ENCODE data around the gene TMTC1.

Gene TMTC1

DNA sequence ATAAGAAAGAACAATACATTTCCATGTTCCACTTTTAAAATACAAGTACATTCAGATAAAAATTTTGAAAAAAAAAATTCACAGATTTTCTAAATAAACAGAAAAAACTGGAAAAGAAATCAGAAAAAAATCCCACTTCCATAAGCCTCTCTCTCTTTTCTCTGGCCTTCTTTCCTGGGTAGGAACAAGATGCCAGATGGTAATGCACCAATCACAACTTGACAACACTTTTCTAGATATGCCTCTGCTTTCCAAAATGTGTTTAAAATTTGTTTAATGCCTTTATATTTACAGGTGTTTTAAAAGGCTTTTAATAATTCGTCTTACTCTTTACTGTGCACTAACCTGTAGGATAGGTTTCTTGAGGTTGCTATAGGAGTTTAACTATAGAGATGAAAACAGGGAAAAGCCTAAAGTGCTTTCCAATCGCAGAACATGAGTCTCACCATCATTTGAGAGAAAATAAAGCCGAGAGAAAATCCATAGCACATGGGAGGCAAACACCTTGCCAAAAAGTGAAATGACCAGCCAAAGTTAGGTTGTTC, 74.2 kb downstream of the TMTC1 start:
- no peak for DNase-seq (ENCODE audit: low spot score)

DNA sequence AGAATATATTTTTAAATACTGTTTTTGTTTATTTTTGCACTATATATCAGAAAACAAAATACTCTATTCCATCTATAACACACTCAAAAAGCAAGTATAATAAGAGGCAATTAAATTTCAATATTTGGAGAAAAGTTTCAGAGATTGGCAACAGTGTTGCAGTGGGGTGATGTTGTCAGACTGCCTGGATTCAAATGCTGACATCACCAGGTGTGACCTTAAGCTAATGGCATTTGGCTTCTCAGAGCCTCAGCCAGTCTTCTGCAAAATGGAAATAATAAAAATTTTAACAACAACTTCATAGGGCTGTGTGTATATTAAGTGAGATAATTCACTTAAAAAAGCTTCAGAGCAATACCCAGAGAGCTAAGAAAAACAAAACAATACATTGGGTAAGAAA, 74.7 kb downstream of the TMTC1 start:
- DNase-seq (ENCODE audit: low spot score) = no peak

DNA sequence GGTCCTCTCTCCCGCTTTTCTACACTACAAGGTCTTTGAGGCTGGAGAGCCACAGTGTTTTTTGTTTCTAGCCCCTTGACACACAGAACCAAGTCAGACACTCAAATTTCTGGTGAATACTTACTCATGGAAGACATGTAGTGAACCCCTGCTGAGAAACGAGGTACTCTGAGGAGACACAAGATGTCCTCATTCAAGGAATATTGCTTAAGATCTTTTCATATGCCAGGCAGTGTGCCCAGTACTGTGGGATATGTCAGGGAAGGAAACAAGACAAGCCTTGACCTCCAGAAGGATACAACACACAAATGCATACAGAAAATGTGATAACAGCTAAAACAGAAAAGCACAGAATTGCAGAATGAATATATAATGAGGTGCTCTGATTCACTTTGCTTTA, 75.9 kb downstream of the TMTC1 start:
- DNase-seq (ENCODE audit: low spot score) = no peak

GRCh38 chr12:29706311-29706710, 77.4 kb downstream of the TMTC1 start:
- no peak for DNase-seq (ENCODE audit: low spot score)

DNA sequence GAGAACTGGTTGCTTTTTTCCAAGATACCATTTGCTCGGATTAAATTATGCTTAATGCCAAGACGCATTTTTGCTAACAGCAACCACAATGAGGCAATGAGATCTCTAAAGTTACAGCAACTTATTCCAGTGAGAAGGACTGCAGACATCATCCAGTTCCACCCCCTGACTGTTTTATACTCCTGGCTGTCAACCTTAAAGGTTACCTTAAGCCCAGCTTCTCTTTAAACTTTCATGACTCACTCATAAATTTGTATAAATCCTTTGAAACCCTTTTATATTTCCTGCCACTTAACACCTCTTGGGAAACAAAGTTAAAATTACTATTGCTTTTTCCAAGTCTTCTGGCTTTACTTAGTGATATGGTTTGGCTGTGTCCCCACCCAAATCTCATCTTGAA, 80.2 kb downstream of the TMTC1 start:
- DNase-seq (ENCODE audit: low spot score) = no peak

DNA sequence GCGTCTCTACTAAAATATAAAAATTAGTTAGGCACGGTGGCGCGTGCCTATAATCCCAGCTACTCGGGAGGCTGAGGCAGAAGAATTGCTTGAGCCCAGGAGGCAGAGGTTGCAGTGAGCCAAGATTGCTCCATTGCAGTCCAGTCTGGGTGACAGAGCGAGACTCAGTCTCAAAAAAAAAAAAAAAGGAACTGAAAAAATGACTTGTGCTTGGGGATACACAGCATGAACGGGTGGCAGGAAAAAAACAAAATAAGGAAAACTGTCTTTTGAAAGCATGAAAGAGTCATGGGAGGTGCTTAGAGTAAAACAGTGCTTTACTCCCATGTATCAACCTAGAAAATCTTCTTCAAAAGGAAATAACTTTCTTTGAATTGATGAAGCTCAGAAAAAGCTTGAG, 80.8 kb downstream of the TMTC1 start:
- DNase-seq (ENCODE audit: low spot score) = no peak

GRCh38 chr12:29702222-29702621, 81.5 kb downstream of the TMTC1 start:
- no peak for DNase-seq (ENCODE audit: low spot score)

DNA sequence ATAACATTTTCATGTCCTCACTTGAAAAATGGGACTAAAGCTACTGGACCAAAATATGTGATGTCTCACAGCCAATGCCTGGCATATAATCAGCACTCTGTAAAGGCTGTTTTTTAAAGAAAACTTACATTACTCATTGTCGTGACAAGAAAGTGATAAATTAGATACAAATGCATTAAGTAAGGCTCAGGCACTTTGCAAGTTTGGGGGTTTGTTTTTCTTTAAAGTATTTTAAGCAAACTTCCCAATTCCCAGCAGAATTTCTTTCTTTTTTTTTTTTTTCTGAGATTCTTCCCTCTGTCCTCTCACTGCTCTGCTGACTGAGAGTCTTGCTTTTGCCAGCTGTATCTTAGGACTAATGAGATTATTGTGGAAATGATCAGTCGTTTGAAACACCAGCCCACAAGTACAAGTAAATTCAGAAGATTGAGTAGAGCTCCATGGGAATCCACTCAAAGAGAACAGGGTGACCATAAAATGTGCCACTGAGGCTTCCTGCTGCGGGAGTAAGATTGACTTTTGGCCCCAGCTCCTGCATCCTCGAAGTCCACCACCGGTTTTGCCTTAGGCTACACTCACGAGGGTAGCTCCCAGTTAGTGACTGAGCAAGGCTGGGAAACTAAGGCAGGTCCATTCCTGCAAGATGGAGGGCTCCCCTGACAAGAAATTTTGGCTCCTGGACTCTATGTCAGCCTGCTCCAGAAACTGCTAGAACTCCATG, 82.8 kb downstream of the TMTC1 start:
- no peak for DNase-seq (ENCODE audit: low spot score)

DNA sequence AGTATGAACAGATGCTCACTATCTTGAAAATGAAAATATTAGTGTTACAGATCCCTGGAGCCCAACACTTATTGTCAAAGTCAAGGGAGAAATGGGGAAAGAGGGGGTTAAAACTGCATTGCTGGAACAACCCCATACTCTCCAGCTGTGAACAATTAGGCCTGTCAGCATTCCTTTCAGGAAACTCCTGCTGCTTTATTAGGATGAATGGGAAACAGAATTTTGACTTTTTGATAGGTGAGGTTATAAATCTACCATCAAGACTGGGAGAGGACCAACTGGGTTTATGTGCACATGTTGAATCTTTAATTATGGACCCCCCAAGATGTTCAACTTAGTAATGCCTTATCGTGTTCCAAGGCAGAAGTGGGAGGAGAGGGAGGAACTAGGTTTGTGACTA, 85.0 kb downstream of the TMTC1 start:
- DNase-seq (ENCODE audit: low spot score) = no peak

DNA sequence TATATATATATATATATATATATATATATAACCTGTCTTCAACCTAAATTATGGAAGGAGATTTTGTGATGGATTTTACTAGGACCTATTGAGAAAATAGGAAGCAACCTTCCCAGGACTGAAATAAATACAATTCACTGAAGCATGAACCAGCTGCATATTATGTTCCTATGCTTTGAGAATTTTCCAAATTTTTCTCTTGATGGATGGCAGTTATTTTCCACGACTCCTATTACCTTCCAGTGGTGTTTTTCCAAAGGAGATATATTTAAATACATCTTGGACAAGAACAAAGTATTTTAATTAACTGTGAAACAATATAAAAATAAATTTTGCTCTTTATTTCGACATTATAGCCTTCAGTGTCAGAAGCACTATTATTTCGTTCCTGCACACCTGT, 87.9 kb downstream of the TMTC1 start:
- DNase-seq (ENCODE audit: low spot score) = no peak

- DNase-seq (ENCODE audit: low spot score) = no peak
These were observed 88.7 kb downstream of the TMTC1 start for GRCh38 chr12:29695026-29695425.

- DNase-seq (ENCODE audit: low spot score) = no peak
These were observed 89.7 kb downstream of the TMTC1 start for GRCh38 chr12:29694002-29694401.

DNA sequence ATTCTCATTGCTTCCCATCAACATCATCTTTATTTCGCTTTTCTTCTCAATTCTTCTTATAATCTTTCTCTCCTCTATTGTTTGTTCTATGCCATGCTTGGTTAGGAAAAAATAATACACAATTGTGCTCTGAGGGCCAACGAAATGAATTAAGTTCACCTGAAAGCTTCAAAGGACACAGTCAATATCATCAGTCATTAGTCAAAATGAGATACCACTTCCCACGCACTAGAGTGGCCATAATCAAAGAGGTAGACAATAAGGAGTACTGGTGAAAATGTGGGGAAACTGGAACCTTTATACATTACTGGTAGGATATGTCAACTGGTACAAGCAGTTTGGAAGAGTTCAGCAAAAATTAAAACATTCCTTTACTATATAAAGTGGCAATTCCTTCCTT, 91.5 kb downstream of the TMTC1 start:
- DNase-seq (ENCODE audit: low spot score) = no peak

DNA sequence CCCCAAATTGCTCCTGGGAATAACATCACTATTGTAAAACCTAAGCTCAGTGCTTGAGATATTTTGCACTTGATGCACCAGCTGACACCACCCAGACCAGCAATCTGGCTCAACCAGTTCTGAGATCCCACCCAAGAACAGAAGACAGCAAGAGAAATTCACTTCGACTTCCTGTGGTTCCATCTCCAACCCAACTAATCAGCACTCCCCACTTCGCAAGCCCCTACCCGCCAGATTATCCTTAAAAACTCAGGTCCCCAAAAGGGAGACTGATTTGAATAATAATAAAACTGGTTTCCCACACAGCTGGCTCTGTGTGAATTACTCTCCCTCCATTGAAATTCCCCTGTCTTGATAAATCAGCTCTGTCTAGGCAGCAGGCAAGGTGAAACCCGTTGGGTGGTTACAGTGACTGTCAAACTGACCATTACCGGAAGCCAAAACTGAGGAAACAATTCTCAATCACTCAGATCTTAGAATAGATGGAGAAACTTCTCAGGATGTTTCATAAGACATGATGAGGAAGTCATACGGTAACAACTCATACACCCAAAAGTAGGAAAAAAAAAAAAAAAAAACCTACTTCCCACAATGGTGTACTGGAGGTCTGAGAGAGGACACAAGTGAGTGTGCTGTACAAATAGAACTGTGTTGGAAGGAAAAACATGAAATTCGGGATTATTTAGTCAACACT, 92.4 kb downstream of the TMTC1 start:
- no peak for DNase-seq (ENCODE audit: low spot score)

GRCh38 chr12:29690728-29691127, 93.0 kb downstream of the TMTC1 start:
- DNase-seq (ENCODE audit: low spot score) = no peak

DNA sequence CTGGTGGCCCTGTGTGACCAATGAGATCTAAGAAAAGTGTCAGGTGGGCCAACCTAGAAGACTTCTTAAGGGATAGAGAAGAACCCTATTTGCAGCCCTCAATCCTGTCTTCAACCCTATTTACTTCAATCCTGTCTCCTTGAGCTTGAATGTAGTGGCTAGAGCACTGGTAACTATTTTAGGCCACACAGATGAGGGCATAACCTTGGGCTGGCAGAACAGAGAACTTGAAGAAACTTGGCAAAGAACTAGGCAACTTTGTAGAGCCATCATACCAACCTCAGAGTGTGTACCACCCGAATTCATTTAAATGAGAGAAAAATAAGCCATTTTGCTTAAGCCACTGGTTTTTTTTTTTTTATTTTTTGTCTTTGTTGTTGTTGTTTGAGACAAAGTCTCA, 94.8 kb downstream of the TMTC1 start:
- DNase-seq (ENCODE audit: low spot score) = no peak

- DNase-seq (ENCODE audit: low spot score) = no peak
These were observed 101.7 kb downstream of the TMTC1 start for GRCh38 chr12:29682088-29682487.

DNA sequence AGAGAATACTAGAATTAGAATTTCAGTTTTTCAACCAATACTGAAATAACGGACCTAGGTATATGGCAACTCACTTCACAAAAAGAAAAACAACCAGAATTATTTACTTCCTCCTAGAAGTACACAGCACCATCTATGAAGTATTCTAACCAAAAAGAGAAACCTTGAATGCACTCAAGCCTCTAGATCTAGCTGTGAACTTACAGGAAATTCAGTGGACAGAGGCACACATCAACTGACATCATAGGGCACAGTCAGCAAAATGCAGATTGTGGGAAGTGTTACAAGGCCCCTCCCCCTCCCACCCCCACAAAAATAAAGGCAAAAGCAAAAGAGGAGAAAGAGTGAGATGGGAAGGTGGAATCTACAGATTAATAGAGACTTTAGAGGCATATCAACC, 102.4 kb downstream of the TMTC1 start:
- DNase-seq (ENCODE audit: low spot score) = no peak

- DNase-seq (ENCODE audit: low spot score) = no peak
These were observed 107.1 kb downstream of the TMTC1 start for GRCh38 chr12:29676676-29677075.

GRCh38 chr12:29674463-29674862, 109.3 kb downstream of the TMTC1 start:
- no peak for DNase-seq (ENCODE audit: low spot score)

DNA sequence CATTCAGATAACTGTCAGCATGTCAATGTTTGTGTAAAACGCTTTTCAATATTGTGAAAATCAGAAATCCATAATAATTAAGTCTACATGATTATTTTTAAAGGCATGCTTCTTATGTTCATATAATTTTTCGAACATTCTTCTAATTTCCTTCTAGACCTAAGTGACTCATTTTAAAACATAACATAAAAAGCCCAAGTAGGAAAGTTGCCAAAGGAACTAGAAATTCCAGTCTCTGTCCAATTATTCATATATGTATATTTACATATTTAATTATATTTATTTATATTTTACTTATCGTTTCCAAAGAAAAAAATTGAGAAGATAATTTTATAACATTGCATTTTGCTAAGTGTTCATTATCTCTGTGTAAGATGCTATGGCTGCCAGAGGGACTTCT, 110.4 kb downstream of the TMTC1 start:
- no peak for DNase-seq (ENCODE audit: low spot score)

DNA sequence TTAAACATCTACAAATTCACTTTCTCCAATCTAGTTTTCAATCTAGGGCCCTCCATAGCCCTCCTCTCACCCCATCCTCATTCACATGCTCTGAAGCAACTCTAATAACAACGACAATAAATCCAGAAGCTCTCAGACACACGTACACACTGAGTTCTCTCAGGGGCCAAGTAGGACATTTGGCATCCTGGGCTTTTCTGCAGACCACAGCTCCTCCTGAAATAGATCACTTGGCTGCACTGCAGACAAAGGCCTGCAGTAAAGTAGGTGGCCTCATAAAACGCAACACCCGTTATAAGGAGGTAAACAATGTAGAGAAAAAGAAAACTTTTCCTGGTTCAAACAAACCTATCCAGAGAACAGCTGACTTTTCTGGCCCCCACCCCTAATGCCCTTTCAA, 111.2 kb downstream of the TMTC1 start:
- no peak for DNase-seq (ENCODE audit: low spot score)

DNA sequence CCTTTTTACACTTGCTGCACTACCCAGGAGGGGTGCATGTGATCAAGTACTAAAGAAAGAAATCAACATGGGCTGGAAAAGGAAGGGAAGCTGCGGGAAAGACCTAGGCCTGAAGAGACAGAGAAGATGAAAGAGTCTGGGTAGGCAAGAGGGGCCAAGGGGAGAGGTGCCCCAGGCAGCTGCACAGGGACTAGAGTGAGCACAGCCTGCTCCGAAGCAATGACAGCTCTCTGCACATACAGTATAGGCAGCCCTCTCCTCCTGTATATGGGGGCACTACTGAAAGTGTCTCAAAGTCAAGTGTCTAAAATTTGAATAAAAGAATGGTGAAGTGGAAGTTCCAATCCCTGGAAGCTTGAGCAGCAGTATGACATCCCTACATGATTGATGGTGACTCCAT, 112.0 kb downstream of the TMTC1 start:
- no peak for DNase-seq (ENCODE audit: low spot score)

DNA sequence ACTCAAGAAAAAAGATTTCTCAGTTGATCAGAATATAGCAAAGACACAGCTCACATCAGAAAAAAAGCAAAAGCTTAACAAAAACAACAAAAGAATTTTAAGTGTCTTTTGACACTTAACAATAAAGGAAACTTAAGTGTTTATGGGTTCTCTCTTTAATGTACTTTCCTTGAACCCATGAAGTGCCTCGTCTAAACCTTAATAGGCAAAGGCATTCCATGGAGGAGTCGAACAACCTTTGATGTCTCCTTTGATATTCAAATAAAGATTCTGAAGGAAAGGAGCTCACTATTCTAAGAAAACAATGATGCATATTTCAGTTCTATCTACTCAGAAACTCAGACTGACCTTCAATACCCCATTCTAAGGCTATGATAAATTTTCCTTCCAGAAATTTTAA, 116.7 kb downstream of the TMTC1 start:
- no peak for DNase-seq (ENCODE audit: low spot score)
